Cardiac muscle cell (in vitro differentiated cells and primary cell): Measurements from ENCODE around the gene USP6NL. TPM values are rescaled to one million over a fixed set of nuclear protein-coding genes. Genes with fewer than 3 reads are reported as not detected.
A peak's percentile ranks its signal among the peaks of the same experiment; 100 is the strongest.

Source experiments
- DNase-seq, 2 donors: peaks; one replicate each; pipeline versions ENCODE4 v3.0.0 to v3.0.0-alpha.2; 2010 to 2017; ENCODE audit warnings: low read depth in 1 of 2, low spot score in 1 of 2
- H3K27ac ChIP-seq: fragments of 200-600 bp; sonication (generic); 2 replicates; pipeline ENCODE4 v1.5.1; 2016
- H3K27me3 ChIP-seq: fragments of 200-600 bp; sonication (generic); 2 replicates; pipeline ENCODE4 v1.6.0; 2016; ENCODE audit warnings: control low read depth
- H3K36me3 ChIP-seq: fragments of 200-600 bp; sonication (generic); 2 replicates; pipeline ENCODE4 v1.5.1; 2016; ENCODE audit warnings: control low read depth
- H3K4me1 ChIP-seq: fragments of 200-600 bp; sonication (generic); 2 replicates; pipeline ENCODE4 v1.8.1; 2017; ENCODE audit warnings: low read depth, mild to moderate bottlenecking, mixed run types
- H3K4me3 ChIP-seq: fragments of 200-600 bp; sonication (generic); 2 replicates; pipeline ENCODE4 v1.5.1; 2016; ENCODE audit warnings: mild to moderate bottlenecking
- H3K9me3 ChIP-seq: fragments of 200-600 bp; sonication (generic); 2 replicates; pipeline ENCODE4 v1.5.1; 2017; ENCODE audit warnings: low read depth, mild to moderate bottlenecking, control low read depth
- CTCF ChIP-seq: IDR thresholded peaks from 2 replicates; pipeline ENCODE4 v1.5.1; 2012; ENCODE audit warnings: low read depth, mild to moderate bottlenecking, low read length
- polyA plus RNA-seq: library from polyadenylated mRNA; unstranded; fragments of >200 nt; fragmentation: Nextera tagmentation; extraction: Ambion mirVana; gene quantifications from 2 replicates; pipeline ENCODE4 v1.2.1, GENCODE V29; 2016
- total RNA-seq: library from RNA; depleted of rRNA; stranded (reverse); fragments of >200 nt; gene quantifications from 2 replicates; pipeline ENCODE4 v1.2.3, GENCODE V29; 2016

Gene USP6NL
- total and polyA plus RNA-seq, 2 experiments from 2014 or later = 13.6 to 25.4 TPM

- no peak overlapping the region for H3K27ac ChIP-seq
- no peaks in the 10 kb centered on the region for H3K27me3 ChIP-seq
- DNase-seq = no peak
- H3K4me3 ChIP-seq = no peak overlapping the region
- no peaks in the 10 kb centered on the region for H3K9me3 ChIP-seq
- TF ChIP-seq CTCF = no peak
- H3K36me3 ChIP-seq = peaks cover 12% of the 10 kb centered on the region
- peaks cover 17% of the 10 kb centered on the region for H3K4me1 ChIP-seq
These were observed 117.8 kb downstream of the USP6NL start for GRCh38 chr10:11493646-11494045.

- peaks cover 14% of the 10 kb centered on the region for H3K36me3 ChIP-seq
These were observed 120.4 kb downstream of the USP6NL start for GRCh38 chr10:11491087-11491486.

GRCh38 chr10:11489591-11489990 lies 121.9 kb downstream of the USP6NL start:
- DNase-seq = no peak
- H3K36me3 ChIP-seq = peaks cover 19% of the 10 kb centered on the region
- peaks cover 9% of the 10 kb centered on the region for H3K4me1 ChIP-seq

More at GRCh38 chr10:11491087-11491486, 120.4 kb downstream of the USP6NL start:
- H3K4me3 ChIP-seq = no peak overlapping the region
- peaks cover 9% of the 10 kb centered on the region for H3K4me1 ChIP-seq
- H3K27me3 ChIP-seq = no peaks in the 10 kb centered on the region
- H3K27ac ChIP-seq = no peak overlapping the region
- DNase-seq = no peak
- H3K9me3 ChIP-seq = no peaks in the 10 kb centered on the region
- no peak for TF ChIP-seq CTCF

GRCh38 chr10:11488126-11488525 lies 123.3 kb downstream of the USP6NL start:
- H3K27ac ChIP-seq = no peak overlapping the region
- no peaks in the 10 kb centered on the region for H3K9me3 ChIP-seq
- TF ChIP-seq CTCF = no peak
- peak in 1 of 2 donors; percentile 6 for DNase-seq
- H3K4me3 ChIP-seq = no peak overlapping the region
- peaks cover 9% of the 10 kb centered on the region for H3K4me1 ChIP-seq
- H3K27me3 ChIP-seq = no peaks in the 10 kb centered on the region
- peaks cover 19% of the 10 kb centered on the region for H3K36me3 ChIP-seq

More at GRCh38 chr10:11489591-11489990, 121.9 kb downstream of the USP6NL start:
- TF ChIP-seq CTCF = no peak
- Histone ChIP-seq H3K27me3 (no peaks in the 10 kb centered on the region), H3K27ac (no peak overlapping the region), H3K4me3 (no peak overlapping the region), H3K9me3 (no peaks in the 10 kb centered on the region)

- Histone ChIP-seq H3K4me1 (no peaks in the 10 kb centered on the region), H3K27ac (no peak overlapping the region), H3K36me3 (peaks cover 24% of the 10 kb centered on the region), H3K4me3 (no peak overlapping the region), H3K9me3 (no peaks in the 10 kb centered on the region), H3K27me3 (no peaks in the 10 kb centered on the region)
- no peak for DNase-seq
- TF ChIP-seq CTCF = no peak
These were observed 128.0 kb downstream of the USP6NL start for GRCh38 chr10:11483201-11484148.
